ENCODE measurements around the gene CABYR.

DNA sequence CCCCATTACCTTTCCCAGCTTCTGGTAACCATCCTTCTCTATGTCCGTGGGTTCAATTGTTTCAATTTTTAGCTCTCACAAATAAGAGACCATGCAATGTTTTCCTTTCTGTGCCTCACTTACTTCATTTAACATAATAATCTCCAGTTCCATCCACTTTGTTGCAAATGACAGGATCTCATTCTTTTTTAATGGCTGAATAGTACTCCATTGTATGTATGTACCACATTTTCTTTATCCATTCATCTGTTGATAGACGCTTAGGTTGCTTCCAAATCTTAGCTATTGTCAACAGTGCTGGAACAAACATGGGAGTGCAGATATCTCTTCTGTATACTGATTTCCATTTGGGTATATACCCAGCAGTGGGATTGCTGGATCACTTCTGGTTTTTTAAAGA is 1.8 kb downstream of the CABYR start:
- TF ChIP-seq, protein P1, sequence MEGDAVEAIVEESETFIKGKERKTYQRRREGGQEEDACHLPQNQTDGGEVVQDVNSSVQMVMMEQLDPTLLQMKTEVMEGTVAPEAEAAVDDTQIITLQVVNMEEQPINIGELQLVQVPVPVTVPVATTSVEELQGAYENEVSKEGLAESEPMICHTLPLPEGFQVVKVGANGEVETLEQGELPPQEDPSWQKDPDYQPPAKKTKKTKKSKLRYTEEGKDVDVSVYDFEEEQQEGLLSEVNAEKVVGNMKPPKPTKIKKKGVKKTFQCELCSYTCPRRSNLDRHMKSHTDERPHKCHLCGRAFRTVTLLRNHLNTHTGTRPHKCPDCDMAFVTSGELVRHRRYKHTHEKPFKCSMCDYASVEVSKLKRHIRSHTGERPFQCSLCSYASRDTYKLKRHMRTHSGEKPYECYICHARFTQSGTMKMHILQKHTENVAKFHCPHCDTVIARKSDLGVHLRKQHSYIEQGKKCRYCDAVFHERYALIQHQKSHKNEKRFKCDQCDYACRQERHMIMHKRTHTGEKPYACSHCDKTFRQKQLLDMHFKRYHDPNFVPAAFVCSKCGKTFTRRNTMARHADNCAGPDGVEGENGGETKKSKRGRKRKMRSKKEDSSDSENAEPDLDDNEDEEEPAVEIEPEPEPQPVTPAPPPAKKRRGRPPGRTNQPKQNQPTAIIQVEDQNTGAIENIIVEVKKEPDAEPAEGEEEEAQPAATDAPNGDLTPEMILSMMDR (IDR thresholded peaks at IDR 0.05) = no peak
- TF ChIP-seq POLR2AphosphoS5 (IDR thresholded peaks at IDR 0.05) = no peak
